Smooth muscle cell of the brain vasculature (primary cell): Measurements from ENCODE around the gene MIB2.

Experiments
- DNase-seq: peaks from one replicate; pipeline ENCODE4 v3.0.0-alpha.2; 2012; ENCODE audit warnings: low read depth, low spot score

MIB2 gene

GRCh38 chr1:1614204-1614953, 921 bp upstream of the MIB2 start:
- DNase-seq, result no peak

- DNase-seq, result no peak
Measured at GRCh38 chr1:1614954-1615255, 395 bp upstream of the MIB2 start.

GRCh38 chr1:1616045-1616790, 918 bp downstream of the MIB2 start:
- no peak for DNase-seq

DNA sequence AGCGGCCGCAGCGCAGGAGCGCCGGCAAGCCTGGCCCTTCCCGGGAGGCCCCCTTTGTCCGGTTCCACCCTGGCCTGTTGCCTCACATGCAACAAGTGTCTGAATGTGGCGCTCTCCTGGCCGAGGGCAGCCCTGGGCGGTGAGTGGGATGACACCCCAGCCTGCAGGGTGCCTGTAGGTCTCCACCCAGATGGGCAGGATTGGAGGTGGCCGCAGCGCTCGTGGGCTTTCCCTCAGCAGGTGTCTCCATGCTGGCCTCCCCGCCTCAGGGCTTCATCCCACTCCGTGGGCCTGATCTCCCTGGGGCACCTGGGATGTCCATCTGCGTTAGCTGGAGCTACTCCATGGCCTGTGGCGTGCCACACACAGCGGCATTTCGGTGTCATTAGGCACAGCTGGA, 1.5 kb downstream of the MIB2 start:
- no peak for DNase-seq

- DNase-seq, result no peak
Measured at GRCh38 chr1:1617516-1617915, 2.2 kb downstream of the MIB2 start.

DNA sequence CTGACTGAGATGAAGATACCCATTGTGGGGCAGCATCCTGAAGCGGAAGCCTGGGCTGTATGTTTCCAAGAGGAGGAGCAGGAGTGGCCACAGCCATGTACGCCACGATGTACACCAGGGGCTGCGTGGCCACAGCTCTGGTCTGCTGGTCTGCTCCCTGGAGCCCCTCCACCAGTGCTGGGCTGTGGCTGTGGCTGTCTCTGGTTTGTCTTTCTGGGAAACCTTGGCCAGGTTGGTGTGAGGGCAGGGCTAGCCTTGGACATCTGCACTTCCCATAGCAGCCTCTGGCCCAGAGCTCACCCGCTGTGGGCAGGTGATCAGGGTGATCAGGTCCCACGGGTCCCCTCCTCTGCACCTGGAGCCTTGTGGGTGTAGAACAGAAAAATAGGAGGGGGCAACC, 2.6 kb downstream of the MIB2 start:
- DNase-seq, result no peak

GRCh38 chr1:1618396-1619068, 3.2 kb downstream of the MIB2 start:
- no peak for DNase-seq

DNA sequence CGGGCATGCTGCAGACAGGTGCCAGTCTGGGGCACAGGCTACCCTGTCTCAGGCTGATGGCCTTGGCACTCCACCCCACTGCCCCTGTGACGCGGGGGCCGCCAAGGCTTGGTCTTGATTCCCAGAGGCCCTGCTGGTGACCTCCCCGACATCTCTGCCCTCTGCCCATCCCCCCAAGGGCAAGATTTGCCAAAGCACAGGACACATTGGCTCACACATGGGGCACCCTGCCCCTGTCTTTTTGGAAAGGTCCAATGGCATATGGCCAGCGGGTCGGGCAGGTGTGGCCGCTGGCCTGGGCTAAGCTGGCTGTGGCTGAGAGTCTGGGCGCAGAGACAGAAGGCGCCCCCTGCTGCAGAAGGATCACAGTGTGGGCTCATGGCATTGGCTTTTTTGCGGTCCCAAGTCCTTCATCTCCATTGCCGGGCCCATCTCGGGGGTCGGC, 4.6 kb downstream of the MIB2 start:
- no peak for DNase-seq

DNA sequence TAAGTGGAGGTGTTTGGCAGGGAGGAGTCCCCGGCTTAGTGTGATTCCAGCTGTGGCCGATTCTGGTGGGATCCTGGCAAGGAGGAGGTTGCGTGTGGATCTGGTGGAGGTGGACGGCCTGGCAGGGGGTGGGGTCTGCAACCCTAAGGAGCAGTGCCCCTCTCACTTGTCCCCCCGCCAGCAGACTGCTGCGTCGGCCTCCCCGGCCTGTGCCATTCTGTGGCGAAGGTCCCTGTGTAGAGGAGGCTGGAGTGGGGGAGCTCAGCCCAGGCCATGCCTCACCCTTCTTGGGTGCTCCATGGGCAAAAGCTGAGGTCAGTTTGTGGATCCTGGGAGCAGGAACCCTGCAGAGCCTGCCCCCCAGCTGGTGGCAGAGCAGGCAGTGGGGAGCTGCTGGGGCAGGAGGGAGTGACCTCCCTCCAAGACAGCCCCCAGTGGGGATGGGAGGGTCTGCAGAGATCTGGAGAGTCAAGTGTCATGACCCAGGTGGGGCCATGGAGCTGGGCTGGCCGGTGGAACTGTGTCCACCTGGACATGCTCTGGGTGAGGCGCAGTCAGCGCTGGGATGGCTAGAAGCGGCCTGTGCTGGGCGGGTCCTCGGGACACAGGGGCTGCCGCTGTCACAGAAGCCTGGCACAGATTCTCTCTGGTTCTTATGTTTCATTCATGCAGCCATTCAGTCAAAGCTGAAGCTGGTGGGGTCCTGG, 5.3 kb downstream of the MIB2 start:
- no peak for DNase-seq

GRCh38 chr1:1621173-1622009, 6.1 kb downstream of the MIB2 start:
- DNase-seq, result no peak

- DNase-seq, result no peak
Measured at GRCh38 chr1:1622010-1622787, 6.9 kb downstream of the MIB2 start.

GRCh38 chr1:1622788-1623094, 7.4 kb downstream of the MIB2 start:
- DNase-seq, result no peak

DNA sequence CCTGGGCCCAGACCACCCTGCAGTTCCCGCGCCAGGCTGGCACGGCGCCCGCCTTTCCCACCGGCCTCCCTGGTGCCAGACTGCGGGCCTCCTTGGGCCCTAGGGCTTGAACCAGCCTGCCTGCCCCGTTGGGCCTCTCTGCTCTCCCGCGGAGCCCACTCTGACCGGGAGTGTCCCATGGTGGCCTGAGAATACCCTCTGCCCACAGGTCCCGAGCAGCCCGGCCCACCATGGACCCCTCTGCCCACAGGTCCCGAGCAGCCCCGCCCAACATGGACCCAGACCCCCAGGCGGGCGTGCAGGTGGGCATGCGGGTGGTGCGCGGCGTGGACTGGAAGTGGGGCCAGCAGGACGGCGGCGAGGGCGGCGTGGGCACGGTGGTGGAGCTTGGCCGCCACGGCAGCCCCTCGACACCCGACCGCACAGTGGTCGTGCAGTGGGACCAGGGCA, 7.9 kb downstream of the MIB2 start:
- DNase-seq, result no peak

DNA sequence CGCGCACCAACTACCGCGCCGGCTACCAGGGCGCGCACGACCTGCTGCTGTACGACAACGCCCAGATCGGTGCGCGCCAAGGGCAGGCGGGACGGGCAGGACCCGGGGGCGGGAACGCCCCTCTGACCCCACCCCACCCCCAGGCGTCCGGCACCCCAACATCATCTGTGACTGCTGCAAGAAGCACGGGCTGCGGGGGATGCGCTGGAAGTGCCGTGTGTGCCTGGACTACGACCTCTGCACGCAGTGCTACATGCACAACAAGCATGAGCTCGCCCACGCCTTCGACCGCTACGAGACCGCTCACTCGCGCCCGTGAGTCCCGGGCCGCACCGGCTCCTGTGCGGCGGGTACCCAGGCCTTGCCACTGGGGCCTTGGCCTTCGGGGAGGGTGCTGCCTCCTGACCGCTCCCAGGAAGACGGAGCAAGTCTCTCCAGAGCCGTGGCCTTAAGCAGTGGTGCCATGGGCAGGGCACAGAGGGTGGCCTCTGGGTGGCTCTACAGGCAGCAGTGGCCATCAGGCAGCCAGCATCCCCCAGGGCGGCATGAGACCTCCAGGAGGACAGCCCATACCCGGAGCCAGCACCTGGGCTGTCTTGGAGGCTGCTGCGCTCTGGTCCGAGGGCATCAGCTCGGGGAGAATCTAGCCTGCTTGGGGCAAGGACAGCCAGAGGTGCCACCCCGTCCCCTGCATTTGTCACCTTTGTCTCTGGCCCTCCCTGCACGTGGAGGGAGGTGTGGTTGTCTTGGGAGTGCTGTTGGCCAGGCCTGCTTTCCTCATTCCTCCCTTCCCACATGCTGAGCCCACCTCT, 8.5 kb downstream of the MIB2 start:
- no peak for DNase-seq

DNA sequence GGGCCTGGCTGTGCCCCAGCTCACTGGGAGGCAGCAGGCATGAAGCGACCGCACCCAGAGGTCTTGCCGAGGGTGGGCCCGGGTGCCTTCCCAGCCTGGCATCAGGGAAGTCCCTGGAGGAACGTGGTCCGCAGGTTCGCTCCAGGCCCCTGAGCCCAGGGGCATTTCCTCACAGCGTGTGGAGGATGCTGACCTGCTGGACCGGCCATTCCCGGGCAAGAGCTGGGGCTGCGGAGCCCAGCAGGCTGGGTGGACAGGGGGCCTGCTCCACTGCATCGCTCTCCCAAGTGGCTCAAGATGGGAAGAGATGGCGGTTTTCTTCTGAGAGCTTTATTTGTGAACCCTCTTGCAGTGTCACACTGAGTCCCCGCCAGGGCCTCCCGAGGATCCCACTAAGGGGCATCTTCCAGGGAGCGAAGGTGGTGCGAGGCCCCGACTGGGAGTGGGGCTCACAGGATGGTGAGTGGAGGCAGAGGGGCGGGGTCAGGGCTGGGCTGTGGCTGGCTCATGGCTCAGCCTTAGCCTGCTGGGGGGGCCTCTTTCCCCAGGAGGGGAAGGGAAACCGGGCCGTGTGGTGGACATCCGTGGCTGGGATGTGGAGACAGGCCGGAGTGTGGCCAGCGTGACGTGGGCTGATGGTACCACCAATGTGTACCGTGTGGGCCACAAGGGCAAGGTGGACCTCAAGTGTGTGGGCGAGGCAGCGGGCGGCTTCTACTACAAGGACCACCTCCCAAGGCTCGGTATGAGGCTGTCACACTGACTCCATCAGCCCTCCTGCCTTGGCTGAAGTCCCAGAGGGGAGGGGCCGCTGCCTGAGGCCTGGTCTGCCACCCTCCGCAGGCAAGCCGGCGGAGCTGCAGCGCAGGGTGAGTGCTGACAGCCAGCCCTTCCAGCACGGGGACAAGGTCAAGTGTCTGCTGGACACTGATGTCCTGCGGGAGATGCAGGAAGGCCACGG, 9.4 kb downstream of the MIB2 start:
- no peak for DNase-seq

GRCh38 chr1:1625404-1625775, 10.1 kb downstream of the MIB2 start:
- DNase-seq, result no peak

DNA sequence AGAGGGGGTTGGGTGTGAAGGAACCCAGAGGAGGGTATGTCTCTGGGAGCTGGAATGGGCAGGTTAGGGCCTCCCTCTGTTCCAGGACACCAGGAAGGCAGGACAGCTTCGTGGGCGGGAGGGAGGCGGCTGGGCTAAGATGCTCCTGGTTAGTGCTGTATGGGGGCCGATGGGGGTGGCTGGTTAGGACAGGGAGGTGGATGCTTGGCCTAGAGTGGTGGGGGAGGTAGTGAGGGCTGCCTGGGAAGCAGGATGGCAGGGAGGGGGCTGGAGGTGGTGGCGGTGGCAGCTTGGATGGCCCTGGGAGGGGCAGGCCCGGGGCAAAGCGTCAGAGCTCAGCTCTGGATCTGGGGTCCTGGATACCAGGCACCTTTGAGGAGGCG, 10.5 kb downstream of the MIB2 start:
- no peak for DNase-seq

- no peak for DNase-seq
Measured at GRCh38 chr1:1626207-1627141, 11.2 kb downstream of the MIB2 start.
